GM13977 (cell line): Measurements from ENCODE around the gene NTM.

Experiments
- DNase-seq: peaks from one replicate; pipeline ENCODE4 v3.0.0; 2012; ENCODE audit warnings: low spot score
- CTCF ChIP-seq: IDR thresholded peaks from 2 replicates; pipeline ENCODE4 v1.5.1; 2012; ENCODE audit warnings: mild to moderate bottlenecking, control low read depth; ENCODE audit not compliant: insufficient read depth; ENCODE audit errors: extremely low read depth, missing control alignments
- in situ Hi-C: fragments of 300-500 bp; cut with MboI; formaldehyde crosslinking; loops from one replicate; pipeline ENCODE4 v1.12.0; 2022; ENCODE audit warnings: low sequenced_read_pairs, low pct_unique_long_range_greater_than_20kb, mixed read lengths, inconsistent platforms; ENCODE audit not compliant: unreplicated experiment

The NTM gene

GRCh38 chr11:131533149-131533548 lies 162.7 kb downstream of the NTM start:
- in situ Hi-C loops = no loop called here
- TF ChIP-seq CTCF = no peak
- DNase-seq = no peak

- DNase-seq = no peak
- in situ Hi-C loops = no loop called here
- no peak for TF ChIP-seq CTCF
Measured at GRCh38 chr11:131533998-131534397, 163.6 kb downstream of the NTM start.

GRCh38 chr11:131534611-131535010 lies 164.2 kb downstream of the NTM start:
- TF ChIP-seq CTCF = no peak
- no peak for DNase-seq
- in situ Hi-C loops = no loop called here

GRCh38 chr11:131536159-131536558 lies 165.7 kb downstream of the NTM start:
- TF ChIP-seq CTCF = no peak
- in situ Hi-C loops = no loop called here
- DNase-seq = no peak

GRCh38 chr11:131537196-131537595 lies 166.8 kb downstream of the NTM start:
- no peak for DNase-seq
- no peak for TF ChIP-seq CTCF
- in situ Hi-C loops = no loop called here

- no peak for DNase-seq
- in situ Hi-C loops = no loop called here
- TF ChIP-seq CTCF = no peak
Measured at GRCh38 chr11:131537748-131538147, 167.3 kb downstream of the NTM start.

- in situ Hi-C loops = no loop called here
- no peak for DNase-seq
- no peak for TF ChIP-seq CTCF
Measured at GRCh38 chr11:131538322-131538721, 167.9 kb downstream of the NTM start.
